ENCODE data around the gene HMGN4.
"Not testable (repeated sequence)": the region's sequence is repeated elsewhere in the genome, so short reads cannot be mapped to it uniquely, and the experiment has no call there.

Gene HMGN4
- long read RNA-seq, donor 1, transcript HMGN4-201 (2 exons, 1,225 nt), result major isoform, 32 of 38 reads
- long read RNA-seq, donor 1, partial matches to known transcripts, result 0 of 38 reads
- long read RNA-seq, donor 1, other reads (novel, unspliced or antisense), result 6 of 38 reads
- long read RNA-seq, donor 2, transcript HMGN4-201 (2 exons, 1,225 nt), result major isoform, 22 of 22 reads
- long read RNA-seq, donor 2, partial matches to known transcripts, result 0 of 22 reads
- long read RNA-seq, donor 2, other reads (novel, unspliced or antisense), result 0 of 22 reads
- long read RNA-seq, donor 3, transcript HMGN4-201 (2 exons, 1,225 nt), result major isoform, 8 of 8 reads
- long read RNA-seq, donor 3, partial matches to known transcripts, result 0 of 8 reads
- long read RNA-seq, donor 3, other reads (novel, unspliced or antisense), result 0 of 8 reads
- long read RNA-seq, donor 4, transcript HMGN4-201 (2 exons, 1,225 nt), result major isoform, 20 of 20 reads
- long read RNA-seq, donor 4, partial matches to known transcripts, result 0 of 20 reads
- long read RNA-seq, donor 4, other reads (novel, unspliced or antisense), result 0 of 20 reads
- long read RNA-seq, donor 5, transcript HMGN4-201 (2 exons, 1,225 nt), result major isoform, 29 of 47 reads
- long read RNA-seq, donor 5, partial matches to known transcripts, result 18 of 47 reads
- long read RNA-seq, donor 5, other reads (novel, unspliced or antisense), result 0 of 47 reads
- long read RNA-seq, donor 6, transcript HMGN4-201 (2 exons, 1,225 nt), result major isoform, 19 of 19 reads
- long read RNA-seq, donor 6, partial matches to known transcripts, result 0 of 19 reads
- long read RNA-seq, donor 6, other reads (novel, unspliced or antisense), result 0 of 19 reads
- long read RNA-seq, donor 7, transcript HMGN4-201 (2 exons, 1,225 nt), result major isoform, 42 of 42 reads
- long read RNA-seq, donor 7, partial matches to known transcripts, result 0 of 42 reads
- long read RNA-seq, donor 7, other reads (novel, unspliced or antisense), result 0 of 42 reads
- long read RNA-seq, donor 8, transcript HMGN4-201 (2 exons, 1,225 nt), result major isoform, 20 of 21 reads
- long read RNA-seq, donor 8, partial matches to known transcripts, result 0 of 21 reads
- long read RNA-seq, donor 8, other reads (novel, unspliced or antisense), result 0 of 21 reads

DNA sequence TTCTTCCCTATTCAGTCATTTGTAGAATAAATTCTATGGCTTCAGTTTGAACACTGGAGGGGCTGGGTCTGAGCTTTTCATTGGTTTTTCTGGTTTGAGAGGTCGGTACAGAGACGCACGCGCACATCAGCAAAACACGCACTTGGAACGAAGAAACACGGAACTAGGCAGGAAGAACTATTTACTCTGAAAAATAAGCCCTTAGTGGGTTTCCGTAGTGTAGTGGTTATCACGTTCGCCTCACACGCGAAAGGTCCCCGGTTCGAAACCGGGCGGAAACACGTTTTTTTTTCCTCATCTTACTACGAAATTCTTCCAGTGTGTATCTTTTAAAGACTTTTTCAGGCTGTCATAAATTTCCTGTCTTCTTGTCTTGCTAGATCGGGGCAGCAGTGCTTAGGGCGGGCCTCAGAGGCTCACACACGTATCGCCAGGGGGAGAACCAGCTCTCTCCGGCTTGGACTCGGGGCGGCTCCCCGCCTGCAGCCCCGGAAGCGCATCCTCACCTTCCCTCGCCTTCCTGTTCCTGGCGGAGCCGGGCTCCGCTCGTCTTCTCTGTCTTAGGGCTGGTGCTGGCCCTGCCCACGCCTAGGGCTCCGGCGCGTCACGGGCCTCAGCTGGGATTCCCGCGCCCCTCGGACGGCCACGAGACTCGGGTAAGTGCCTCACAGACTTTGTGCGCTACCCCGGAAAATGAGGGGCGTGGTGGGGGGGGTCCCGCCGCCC, at the start of gene HMGN4:
TSS of gene HMGN4 (plus strand) at position 521 of the 726 bp plus-strand sequence. CDS start 6,841 bp downstream, outside the sequence.
- peak; percentile 92 for DNase-seq

DNA sequence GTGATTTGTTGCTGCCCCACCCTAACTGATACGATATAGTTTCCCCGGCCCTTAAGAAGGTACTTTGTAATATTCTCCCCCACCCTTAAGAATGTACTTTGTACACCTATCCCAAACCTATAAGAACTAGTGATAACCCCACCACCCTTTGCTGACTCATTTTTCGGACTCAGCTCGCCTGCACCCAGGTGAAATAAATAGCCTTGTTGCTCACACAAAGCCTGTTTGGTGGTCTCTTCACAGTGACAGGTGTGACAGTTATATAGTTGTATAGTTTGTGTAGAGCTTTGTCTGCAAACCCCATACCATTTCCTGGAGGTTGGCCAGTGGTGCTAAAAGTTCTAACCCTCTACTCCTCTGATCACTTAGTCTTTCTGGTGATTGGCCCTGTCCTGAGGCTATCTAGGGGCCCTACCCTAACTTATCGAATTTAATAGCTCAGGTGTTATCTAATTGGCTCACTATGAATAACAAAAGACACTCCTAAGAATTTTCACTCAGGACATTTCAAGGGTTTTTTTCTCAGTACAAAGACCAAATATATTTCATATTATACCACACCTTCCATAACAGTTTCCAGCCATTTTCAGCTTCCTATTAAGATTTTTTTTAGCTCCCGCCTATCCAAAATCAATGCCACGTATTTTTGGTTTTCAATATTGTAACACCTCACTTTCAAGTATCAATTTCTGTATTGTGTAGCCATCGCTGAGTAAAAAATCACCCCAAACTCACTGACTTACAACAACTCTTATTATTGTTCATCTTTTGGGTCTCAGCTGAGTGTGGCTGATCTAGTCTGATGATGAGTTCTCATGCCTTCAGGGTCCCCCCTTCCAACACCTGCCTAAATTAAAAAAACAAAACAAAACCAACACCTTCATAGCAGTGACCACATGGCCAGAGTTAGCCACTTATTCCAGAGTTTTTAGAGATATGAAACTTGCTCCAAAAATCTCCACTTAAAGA, 47.9 kb upstream of the HMGN4 start:
- DNase-seq, result no peak

DNA sequence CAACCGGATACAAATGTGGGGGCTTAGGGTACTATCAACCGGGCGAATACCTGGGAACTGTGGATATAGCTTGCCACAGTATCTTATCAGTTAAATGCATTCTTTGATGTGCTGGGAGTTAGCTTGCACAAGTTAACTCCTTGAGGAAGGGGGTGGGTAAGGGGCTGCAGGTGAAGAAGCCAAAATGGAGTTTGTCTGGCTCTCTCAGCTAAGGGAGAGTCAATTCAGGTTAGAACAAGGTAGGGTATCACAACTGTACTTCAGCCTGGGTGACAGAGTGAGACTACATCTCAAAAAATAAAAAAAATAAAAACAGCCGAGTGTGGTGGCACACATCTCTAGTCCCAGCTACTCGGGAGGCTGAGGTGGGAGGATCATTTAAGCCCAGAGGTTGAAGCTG, 46.6 kb upstream of the HMGN4 start:
- DNase-seq, result no peak

DNA sequence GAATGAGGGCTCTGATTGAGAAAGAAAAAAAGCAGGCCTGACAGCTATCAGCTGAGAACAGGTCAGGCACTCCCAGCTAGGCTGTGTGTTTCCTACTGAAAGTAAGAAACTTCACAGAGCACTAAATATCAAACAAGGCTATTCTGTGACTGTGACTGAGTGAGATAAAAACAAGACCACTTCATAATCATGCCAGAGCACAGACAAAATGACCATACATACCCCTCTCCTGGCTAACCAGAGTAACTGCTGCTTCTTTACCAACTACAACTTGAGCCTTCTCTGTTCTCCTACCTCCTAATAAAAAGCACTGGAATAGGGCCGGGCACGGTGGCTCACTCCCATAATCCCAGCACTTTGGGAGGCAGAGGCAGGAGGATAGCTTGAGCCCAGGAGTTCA, 44.9 kb upstream of the HMGN4 start:
- no peak for DNase-seq

DNA sequence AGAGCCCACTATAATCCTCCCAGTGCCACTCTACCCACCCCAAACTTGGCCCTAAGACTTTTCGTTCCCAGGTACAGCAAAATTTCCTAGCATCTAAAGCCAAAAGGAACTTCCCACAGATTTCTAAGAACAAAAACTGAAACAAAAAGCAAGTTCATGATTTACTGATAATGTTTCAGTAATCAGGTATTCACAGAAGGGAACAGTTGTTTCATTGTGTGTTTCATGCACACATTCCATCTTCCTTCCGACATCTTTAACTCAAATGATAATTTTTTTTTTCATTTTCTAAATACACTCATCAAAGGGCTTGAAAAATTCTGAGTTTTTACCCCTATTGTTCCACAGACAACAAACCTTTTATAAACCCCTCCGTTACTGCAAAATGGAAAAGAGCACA, 44.0 kb upstream of the HMGN4 start:
- no peak for DNase-seq

DNA sequence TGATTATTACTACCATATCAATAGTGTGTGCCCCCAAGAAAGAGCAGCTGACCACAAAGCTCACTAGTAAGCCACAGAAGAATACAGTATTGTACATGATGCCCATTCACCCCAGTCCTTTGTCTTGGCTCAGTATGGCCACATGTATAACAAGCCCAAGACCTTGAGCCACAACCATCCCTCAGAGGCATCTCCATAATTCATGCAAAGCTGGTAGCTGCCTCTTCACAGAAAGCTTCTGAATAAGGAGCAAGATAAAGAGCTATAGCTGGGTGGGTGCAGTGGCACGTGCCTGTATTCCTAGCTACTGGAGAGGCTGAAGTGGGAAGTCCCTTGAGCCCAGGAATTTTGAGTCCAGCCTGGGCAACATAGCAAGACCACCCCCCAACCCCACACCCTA, 42.9 kb upstream of the HMGN4 start:
- no peak for DNase-seq

DNA sequence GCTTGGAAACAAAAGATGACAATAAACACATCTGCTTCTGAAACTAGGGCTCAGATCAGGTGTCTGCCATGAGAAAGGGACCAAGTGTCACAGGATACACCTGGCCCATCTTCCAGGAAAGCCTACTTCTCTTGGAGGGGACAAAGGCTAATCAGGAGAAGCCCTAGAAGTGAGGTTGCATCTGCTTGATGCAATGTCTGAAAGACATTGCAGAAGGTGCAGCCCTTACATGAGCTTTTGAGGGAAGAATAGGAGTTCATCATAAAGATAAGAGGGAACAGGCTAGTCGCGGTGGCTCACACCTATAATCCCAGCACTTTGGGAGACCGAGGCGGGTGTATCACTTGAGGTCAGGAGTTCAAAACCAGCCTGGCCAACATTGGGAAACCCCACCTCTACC, 40.6 kb upstream of the HMGN4 start:
- no peak for DNase-seq

DNA sequence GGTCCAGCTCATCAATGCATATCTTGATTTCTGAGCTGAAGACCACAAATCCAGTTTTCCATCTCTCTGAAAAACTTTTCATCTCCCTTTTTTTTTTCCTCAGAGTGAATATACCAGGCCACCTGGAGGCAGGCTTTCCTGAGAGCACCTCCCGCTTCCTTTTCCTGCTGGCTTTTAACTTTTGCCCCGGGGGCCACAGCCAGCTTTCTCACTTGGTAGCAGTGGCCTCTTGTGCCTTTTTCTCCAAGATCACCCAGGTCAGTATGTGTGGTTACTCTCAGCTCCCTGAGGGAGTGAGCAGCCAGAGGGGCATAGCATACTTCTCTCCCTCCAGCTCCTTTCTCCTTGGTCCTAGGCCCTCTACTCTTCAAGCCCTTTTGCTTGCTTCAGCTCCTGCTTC, 38.1 kb upstream of the HMGN4 start, which contains the start of gene BTN1A1:
TSS of gene BTN1A1 (plus strand) at position 202 of the 400 bp plus-strand sequence. CDS start 984 bp downstream, outside the sequence.
- no peak for DNase-seq

DNA sequence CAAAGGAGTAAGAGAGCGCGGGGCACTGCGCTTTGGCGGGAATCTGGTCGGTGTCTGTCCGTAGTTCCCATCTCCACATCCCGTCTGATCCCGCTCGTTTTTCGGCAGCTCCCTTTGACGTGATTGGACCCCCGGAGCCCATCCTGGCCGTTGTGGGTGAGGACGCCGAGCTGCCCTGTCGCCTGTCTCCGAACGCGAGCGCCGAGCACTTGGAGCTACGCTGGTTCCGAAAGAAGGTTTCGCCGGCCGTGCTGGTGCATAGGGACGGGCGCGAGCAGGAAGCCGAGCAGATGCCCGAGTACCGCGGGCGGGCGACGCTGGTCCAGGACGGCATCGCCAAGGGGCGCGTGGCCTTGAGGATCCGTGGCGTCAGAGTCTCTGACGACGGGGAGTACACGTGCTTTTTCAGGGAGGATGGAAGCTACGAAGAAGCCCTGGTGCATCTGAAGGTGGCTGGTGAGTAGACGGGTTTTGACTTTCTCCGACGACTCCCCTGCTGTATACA, 36.6 kb upstream of the HMGN4 start:
- peak; percentile 68 for DNase-seq

DNA sequence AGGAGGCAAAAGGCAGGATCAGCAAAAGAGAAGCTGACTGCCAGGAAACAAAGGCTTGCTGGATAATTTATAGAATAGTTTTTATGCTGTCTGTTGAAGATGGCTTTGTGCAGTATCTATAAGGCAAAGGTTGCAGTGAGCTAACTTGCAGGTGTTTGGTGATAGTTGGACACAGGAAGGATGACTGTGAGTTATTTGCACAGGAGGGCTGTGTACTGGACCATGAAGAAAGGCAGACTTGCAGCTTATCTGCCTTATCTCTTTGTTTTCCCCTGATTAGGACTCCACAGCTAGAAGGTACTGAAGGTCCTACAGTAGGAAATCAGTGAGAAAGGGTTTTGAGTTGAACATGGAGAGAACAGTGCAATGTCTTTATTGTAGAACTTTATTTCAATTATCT, 36.0 kb upstream of the HMGN4 start:
- no peak for DNase-seq

DNA sequence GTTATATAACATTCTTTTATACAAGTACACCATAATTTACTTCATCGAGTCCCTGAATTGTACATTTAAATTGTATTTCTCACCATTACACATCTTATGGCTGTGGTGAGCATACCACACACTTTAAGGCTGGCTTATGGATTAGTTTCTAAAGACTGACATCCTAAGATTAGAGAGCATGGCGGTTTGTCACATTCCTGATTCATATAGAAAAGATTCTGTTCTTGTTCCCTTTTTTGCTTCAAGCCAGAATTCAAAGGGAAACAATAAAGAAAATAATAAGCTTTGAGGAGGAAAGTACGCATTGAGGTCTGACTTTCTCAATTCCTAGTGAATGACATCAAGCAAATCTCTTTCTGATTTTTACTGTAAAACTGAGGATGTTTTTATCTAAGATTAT, 35.5 kb upstream of the HMGN4 start:
- no peak for DNase-seq

DNA sequence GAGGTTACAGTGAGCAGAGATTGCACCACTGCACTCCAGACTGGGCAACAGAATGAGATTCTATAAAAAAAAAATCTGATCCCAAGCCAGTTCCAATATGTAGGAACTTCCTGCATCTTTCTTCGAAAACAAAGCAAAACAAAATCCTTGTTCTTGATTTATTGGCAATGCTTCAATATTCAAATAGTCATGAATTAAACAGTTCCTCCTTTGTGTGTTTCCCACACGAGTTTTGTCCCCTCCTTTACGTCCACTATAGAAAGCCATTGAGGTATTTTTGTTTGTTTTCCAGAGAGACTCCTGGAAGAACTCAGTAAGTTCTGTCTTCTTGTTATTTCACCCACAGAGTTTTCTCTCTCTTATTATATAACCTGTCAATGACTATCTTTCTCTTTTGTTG, 30.5 kb upstream of the HMGN4 start:
- DNase-seq, result no peak

DNA sequence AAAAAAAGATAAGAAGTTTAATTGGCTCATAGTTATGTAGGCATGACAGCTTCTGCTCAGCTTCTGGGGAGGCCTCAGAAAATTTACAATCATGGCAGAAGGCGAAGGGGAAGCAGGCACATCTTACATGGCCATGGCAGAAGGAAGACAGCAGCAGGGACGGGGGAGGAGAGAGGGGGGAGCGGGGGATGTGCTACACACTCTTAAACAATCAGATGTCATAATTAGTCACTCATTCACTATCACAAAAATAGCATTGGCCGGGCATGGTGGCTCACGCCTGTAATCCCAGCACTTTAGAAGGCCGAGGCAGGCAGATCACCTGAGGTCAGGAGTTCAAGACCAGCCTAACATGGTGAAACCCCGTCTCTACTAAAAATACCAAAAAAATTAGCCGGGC, 27.1 kb upstream of the HMGN4 start:
- not testable (repeated sequence) for DNase-seq

DNA sequence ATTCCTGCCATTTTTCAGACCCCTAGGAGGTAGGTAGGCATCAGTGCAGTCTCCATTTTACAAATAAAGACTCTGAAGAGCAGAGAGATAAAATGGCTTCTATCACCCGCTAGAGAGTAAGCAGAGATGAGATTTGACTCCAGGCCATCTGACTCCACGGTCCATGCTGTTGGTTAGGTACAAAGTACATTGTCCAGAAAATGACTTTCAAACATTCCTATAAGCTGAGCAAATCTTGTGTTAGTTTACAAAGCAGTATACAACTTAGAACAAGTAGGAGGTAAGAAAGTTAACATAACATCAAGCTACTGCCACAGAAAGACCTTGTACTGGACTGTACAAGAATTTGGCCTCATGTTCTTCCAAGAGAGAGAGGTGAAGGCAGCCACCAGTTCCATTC, 23.2 kb upstream of the HMGN4 start:
- DNase-seq, result no peak

DNA sequence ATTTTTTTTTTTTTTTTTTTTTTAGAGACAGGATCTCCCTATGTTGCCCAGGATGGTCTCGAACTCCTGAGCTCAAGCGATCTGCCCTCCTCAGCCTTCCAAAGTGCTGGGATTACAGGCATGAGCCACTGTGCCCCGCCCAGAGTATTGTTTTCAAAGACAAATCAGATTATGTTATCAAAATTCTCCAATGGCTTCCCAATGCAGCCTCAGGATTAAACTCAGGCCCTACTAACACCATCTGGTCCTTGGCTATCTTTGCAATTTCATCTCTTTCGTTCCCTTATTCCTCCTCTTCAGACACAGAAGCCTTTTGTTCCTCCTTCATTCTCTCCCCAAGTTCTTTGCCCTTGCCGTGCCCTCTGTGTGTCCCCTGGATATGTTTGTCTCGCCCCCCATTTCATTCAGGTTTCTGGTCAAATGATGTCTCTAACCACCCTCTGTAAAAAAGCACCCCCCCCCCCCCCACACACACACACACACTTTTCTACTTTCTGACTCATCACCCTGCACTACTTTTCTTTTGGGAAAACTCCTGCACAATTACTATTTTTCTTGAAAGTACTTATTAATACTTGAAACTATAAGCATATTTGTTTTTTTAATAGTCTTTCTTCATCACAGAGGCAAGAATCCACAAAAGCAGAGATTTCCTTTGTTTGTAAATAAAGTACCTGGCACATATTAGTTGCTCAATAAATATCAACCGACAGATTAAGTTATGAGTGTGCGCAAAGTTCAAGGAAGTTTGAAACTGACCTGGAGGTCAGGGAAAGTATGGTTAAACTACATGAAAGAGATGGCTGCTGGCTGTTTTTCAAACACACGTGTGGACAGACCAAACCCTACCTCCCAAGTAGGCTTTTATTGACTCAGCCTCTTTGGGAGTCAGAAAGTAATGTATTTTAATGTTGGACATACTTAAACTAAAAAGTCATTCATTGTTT, 21.4 kb upstream of the HMGN4 start:
- DNase-seq, result no peak

DNA sequence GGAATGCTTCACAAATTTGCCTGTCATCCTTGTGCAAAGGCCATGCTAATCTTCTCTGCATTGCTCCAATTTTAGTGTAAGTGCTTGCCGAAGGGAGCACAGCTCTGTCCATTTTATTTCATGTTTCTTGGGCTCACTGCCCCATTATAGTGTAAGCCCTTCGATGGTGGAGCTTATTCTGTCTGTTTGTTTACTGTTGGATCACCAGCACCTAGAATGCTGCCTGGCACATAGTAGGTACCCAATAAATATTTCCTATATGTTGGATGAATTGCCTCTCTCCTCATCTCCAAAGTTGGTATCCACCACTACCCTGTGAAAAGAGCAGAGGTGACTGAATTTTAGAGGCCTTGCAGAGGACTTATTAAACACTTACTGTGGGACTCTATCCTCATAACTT, 18.8 kb upstream of the HMGN4 start:
- DNase-seq, result no peak

DNA sequence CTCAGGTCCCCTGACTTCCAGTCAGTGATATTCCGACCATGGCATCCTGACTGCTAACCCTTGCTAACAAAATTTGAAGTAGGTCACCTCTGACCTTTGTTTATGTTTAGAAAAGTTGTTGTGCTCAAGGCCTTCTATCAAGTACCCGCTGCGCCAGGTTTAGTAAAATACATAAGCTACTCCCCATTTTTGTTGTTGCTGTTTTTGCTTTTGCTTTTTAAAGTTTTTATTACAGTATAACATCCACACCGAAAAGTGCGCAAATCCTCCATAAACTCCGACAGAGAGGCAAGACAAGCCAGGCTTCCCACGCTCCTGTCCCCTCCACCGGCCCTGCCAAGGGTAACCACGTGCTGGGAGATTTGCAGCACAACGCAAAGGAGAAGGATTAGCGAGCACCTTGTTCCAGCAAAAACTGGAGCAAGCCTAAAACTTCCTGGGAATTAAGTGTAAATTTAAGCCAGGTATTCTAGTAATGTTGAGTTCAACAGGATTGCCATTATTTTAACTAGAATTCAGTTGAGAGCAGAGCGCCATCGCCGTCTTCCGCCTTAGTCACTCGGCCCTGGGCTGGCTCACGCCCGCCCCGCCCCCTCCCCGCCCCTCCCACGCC, 17.8 kb upstream of the HMGN4 start:
- peak; percentile 88 for DNase-seq

DNA sequence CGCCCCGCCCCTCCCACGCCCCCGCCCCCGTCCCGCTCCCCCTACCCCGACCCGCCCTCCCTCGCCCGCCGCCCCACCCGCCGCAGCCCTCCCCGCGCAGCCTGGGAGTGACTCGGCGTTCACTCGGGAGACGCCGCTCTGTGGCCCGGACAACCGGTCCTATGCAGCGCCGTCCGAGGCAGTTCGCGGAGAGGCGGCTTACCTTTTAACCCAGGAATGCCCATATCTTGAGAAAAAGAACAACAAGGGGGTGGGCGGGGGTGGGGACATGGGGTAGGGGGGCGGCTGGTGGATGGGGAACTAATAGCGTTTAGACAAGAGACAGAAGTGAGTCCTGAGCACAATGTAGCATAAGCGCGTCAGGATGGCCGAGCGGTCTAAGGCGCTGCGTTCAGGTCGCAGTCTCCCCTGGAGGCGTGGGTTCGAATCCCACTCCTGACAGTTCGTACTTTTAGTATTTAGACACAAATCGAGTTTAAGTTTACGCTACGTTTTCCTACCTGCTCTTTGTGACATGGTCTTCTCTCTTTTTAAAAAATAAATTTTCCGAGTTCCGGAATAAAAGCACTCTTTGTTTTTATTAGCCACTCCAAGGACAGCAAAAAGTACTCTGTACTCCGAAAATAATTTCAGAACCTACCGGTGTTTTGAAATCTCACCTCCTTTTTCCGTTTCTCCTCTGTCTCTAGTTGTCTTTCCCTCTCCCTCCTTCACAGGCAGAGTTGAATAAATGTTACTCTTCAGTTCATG, 17.1 kb upstream of the HMGN4 start:
- no peak for DNase-seq

Data from right kidney (tissue), 9 donors.